HPDE6-E6E7 (cell line): ENCODE results near the gene DUSP6.
A peak's percentile ranks its signal among the peaks of the same experiment; 100 is the strongest.

Source experiments
- DNase-seq: peaks from one replicate; pipeline ENCODE4 v3.0.0; 2011; ENCODE audit warnings: missing footprints; ENCODE audit errors: extremely low spot score

Gene DUSP6, protein sequence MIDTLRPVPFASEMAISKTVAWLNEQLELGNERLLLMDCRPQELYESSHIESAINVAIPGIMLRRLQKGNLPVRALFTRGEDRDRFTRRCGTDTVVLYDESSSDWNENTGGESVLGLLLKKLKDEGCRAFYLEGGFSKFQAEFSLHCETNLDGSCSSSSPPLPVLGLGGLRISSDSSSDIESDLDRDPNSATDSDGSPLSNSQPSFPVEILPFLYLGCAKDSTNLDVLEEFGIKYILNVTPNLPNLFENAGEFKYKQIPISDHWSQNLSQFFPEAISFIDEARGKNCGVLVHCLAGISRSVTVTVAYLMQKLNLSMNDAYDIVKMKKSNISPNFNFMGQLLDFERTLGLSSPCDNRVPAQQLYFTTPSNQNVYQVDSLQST

DNA sequence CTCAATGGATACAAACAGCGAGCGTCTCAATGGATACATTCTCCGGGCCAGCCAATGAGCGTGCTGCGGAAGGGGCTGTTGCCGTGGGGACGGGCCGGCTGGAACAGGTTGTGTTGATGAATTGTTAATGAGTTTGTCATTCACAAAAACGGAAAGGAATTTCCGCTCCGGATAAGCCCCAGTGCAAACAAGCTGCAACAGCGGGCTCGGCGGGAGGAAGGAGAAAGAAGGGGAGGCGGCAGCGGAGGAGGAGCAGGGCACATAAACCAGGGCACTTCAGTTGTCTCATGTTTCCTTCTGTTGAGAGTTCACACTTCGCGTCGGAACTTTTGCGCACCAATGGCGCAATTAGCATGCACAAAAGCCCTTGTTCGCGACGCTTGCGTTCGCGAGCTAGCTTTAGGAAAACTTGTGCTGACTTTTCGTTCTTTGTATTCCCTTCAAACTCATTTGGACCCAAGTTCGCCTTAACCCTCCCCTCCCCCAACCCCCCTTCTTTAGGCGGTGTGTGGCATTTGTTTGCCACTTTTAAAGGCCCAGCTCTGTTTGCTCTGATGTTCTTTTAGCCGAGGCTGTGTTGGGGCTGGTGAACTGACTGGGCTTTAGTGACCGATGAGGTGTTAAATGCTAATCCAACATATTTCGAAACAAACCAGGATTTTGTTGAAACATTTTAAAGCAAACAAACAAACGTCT lies at the start of gene DUSP6:
Gene DUSP6 (minus strand): TSS at position 10 of the 696 bp plus-strand sequence. CDS start 462 bp downstream, outside the sequence.
- DNase-seq, result peak; percentile 95

DNA sequence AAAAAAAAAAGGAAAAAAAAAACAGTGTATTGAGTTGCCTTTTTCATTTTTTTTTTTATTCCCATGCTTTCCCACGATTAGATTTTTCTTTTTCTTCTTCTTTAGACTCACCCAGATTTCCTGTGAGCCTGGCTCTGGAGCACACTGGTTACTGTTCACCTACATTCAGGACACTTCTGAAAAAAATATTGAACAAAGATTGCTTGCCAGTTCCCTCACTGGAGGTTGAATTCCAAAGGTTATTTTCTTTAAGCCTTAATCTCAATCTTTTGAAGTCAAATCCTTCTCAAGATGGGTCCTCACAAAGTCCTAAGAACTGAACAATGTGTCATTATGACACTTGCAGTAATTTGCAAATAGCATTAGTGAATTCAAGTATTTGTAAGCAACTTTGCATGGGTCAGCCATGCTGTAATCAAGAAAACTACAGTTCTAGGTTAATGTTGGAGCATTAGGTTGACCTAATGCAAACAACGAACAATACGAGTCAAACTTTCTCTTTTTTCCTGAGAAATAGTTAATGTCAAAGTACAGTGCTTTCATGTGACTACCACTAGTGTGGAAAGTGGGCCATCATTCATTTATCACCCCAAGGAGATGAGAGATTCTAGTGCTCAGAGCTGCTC lies 49.2 kb upstream of the DUSP6 start:
- no peak for DNase-seq

DNA sequence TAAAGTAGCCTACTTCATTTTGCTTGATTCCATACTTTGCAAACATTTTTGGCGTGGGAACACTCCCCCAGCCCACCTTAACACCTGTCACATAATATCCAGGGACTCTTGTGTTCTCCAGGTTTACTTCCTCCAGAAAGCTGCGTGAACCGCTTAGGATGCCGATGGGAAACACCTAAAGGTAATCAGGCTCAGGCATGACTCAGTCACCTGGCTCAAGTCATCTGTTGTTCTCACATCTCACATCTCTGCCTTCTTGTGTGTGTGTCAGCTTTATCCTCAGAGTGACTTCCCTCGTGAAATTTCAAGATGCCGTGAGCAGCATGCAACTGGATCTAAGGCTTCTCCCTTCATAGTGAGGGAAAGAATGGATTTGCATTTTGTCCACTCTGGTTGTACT lies 48.1 kb upstream of the DUSP6 start:
- DNase-seq, result no peak

DNA sequence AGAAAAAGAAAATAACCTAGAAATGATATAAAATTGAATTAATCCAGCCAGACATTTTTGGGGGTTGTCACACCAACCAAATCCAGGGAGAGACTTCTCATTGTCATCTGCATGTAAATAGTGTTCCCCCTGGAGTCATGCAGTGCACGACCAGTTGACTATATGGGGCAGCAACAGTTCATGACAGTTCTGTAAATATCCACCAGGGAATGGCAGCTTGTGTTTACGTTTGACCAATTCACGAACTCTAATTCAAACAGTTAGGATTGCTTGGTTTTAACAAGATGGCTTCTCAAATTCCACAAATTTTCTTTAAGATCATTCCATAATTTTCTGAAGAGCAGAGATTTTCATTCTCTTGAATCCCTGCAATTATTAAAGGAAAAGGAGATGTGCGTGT lies 43.4 kb upstream of the DUSP6 start:
- DNase-seq, result no peak

DNA sequence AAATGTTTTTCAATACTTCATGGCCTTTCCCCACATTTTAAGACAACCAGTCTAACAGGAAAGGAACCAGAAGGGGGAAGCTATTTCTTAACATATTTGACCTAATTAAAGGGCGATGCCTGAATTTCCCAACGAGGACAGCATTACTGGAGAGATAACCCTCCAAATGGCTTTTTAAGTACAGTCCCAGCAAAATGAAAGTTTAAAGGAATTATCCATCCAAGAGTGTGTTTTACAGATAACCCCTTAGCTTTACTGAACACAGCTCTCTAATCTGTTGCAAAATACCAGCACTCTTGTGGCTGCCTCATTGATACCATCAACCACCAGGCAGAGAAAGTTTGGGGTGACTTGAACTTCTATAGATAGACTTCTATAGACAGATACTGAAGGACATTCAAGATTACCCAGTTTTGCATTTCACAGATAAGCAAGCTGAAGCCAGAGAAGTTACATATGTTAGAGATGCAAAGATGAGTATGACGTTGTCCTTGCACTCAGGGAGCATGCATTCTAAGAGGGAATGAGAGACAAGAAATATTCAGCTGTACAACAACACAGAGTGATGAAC lies 41.3 kb upstream of the DUSP6 start:
- DNase-seq, result no peak

DNA sequence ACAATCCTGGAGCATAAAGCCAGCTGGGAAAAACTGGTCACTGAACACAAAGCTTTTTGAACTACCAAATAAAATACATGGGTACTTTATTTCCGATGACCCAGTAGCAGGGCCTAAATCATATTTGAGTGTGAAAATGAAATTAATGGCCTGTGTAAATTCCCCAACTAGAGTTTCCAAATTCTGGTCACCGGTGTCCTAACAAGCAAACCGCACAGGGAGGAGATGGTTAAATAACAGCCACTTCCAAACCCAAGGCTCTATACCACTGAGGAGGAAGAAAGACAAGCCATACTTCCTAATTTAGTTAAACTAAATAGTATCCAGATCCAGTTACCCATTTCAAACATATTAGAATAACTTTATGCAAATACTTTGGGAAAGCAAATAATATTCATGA lies 40.1 kb upstream of the DUSP6 start:
- no peak for DNase-seq

DNA sequence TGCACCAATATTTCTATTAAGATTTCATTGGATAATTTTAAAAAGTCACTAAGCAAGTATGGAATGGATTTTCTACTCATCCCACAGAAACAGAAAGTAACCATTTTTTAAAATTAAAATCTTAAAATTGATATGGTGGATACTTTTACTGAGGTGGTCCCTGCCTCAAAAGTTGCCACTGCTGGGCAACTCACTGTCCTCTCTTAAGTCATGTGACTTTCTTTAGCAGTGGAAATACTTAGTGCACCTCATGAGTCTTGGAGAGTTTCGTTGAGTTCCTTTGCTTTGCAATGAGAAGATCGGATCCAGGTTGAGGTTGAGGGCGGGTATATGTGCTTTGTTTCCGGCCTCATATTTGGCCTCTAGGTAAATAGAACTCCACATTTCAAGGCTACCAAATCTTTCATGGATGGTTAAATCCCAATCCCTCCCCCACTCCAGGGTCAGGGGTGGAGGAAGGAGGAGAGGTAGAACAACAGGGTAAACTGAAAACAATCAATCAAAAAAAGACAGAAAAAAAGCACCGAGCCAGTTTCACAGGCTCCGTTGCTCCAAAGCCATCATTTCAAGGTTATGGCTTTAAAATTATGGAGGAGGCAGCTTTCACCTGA lies 39.5 kb upstream of the DUSP6 start:
- DNase-seq, result no peak

DNA sequence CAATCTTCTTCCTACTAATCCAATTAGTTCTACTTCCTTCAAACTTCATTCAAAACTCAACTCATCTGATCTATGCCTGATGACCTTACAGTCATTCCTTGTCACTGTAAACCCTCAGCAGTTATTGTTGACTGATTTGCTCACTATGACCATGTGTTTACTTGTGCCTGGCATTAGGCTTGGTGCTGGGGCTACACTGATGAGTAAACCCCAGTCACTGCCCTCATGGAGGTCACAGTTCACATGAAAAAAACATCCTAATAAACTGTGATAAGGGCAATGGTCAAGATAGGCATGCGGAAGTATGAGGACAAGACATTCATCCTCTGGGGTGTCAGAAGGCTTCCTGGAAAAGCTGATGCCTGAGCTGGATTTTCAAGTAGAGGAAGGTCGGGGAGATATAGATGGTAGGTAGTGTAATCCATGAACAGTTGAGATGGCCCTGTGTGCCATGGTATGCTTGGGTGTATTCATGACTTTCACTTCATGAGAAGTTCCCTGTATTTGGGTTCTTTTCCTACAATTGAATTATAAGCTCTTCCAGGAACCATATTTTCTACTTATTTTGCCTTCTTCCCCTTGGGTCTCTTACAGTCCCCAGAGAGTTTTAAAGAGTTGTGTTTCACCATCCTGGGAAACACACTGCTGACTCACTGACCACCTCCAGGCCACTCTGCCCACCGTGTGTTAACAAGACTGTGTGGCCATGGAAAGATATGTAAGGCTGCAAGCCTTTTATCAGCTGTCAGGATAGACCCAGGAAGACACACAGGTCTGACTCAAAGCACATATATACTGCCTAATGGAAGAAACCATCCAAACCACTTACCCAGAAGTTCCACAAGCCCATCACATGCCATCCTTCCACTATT lies 38.7 kb upstream of the DUSP6 start:
- no peak for DNase-seq

DNA sequence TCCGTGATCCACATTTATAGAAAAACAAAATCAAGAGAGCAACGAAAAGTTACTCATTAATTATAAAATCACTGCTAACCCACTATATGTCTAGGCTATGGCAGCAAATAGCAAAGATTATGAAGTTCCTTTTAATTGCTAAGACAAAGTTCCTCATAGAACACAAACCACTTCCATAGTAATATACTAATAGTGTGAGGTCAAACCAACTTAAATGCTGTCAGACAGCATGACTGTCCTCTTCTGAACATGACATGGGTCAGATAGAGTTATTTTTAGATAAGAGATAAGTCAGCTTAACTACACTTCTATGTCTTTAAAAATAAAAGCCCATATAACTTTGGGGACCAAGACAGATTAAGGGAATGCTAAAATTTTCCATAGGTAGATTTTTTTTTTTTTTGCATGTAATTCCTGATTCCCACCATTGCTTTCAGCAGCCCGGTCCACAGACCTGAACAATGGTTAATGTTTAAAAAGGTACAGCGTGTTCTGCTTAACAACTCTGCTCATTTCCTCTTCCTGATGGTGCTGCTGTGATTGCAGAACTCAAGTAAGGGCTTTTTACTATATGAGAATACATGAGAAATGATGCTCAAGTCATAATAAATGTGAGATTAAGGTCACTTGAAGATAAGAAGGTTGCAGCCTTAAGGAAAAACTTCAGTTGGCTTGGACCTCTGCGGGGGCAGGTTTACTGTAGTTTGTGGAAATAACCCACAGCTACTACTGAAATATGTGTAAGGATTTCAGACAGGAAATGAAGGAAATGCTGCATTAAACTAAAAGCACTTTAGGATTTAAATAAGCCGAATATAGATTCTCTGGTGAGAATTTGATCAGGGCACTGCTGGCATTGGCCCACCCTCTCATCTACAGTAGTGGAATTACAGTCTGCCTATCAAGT lies 37.7 kb upstream of the DUSP6 start:
- DNase-seq, result no peak

DNA sequence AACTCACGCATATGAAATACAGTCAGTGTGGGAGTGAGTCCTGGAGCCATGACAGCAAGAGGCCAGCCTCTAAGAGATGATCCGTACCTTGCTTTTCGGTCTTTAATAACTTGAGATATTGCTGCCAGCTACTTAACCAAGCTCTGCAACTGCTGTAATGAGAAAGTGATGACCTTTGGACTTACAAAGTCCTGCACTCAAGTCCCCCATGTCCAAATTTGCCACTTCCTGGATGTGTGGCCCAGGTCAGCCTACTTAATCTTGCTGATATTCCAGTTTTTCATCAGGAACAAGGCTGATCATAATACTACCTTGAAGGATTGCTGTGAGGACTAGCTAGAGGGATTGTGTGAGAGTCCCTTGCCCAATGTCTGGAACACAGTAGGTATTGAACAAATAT lies 33.8 kb upstream of the DUSP6 start:
- no peak for DNase-seq

DNA sequence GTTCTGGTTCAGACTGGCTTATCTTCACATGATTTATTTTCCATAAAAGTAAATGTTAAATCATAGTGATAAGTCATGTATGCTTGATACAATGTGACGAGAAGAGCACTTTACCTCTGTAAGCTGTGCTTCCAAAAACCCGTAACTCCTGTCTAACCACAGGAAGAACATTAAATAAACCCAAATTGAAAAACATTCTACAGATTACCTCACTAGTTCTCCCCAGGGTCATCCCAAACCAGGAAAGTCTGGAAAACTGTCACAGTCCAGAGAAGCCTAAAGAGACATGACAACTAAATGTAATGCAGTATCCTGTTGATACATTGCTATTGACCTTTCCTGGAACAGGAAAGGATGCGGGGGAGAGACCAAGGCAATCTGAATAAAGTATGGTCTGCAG lies 32.5 kb upstream of the DUSP6 start:
- DNase-seq, result no peak

DNA sequence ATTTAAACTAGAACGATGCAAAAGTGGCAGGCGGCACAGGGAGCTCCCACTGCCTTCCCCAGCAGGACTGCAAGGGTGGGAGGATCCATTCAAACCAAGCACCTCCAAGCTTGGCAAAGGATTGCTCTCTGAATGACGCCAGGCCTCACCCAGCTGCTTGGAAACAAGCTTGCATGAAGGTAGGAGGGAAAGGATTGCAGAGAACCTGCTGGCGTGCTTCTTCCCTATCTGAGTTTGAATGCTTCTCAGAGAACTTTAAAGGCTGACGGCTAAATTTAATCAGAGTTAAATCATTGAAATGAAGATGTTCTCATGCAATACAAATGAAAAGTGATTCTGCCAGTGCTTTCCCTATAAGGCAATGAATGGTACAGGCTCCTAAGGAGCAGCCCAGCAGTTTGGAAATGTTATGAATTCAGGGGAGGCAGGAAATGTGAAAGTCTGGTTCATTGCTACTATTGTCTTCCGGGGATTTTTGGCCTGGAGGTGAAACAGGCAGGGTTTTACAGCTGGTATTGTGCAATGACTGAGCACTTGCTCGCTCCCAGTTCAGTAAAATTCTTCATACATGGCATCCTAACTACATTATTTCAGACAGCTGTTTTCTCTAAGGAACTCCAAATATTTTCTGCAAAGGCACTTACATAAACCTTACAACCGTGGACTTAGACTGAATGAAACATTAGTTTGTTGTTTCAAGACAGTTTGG lies 31.9 kb upstream of the DUSP6 start:
- no peak for DNase-seq

DNA sequence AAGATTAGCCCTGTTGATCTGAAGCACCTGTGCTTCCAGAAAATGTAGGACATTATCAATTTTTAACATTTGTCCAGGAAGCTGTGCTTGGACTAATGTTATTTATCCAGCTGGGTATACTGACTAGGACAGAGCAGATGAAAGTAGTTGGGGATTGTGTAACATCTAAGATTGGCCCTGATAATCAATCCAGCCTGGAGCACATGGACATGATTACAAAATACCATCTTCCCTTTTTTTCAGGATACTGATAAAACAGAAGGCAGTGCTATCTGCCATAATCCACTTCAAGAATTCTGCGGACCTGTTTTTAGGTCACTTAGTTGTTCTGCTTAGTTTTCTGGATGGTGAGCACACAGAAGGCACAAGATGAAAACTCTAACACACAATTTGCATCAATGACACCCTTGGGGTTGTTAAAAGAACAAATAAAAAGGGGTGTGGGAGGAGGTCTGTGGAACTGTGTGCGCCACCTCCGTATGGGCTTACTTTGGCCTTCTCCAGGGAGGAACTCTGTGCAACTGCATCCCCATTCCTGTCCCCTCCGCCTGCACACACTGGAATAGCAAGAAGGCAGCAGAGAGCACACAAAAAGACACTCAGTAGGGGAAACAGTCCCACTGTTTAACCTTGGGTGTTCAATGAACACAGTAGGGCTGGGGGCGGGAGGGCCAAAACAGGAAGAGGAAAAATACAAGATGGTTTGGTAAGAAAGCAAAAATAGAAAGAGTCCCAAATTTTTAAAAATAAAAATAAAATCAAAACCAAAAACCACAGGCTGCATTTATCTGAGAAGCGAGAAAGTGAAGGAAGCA lies 31.1 kb upstream of the DUSP6 start:
- no peak for DNase-seq

DNA sequence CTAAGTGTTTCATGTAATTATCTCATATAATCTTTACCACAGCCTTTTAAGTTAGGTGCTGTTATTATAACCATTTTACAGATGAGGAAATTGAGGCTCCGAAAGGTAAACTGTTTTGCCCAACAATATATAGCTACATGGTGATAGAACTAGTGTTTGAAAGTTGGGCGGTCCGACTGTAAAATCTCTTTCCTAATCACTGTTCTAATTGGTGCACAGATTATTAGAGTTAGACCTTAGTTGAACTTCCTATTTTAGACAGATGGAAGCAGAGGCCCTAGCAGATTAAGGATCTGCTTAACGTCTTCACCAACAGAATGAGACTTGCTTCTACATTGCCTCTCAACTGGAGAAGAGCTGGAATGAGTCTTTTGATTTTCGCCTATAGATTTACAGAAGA lies 30.0 kb upstream of the DUSP6 start:
- no peak for DNase-seq

DNA sequence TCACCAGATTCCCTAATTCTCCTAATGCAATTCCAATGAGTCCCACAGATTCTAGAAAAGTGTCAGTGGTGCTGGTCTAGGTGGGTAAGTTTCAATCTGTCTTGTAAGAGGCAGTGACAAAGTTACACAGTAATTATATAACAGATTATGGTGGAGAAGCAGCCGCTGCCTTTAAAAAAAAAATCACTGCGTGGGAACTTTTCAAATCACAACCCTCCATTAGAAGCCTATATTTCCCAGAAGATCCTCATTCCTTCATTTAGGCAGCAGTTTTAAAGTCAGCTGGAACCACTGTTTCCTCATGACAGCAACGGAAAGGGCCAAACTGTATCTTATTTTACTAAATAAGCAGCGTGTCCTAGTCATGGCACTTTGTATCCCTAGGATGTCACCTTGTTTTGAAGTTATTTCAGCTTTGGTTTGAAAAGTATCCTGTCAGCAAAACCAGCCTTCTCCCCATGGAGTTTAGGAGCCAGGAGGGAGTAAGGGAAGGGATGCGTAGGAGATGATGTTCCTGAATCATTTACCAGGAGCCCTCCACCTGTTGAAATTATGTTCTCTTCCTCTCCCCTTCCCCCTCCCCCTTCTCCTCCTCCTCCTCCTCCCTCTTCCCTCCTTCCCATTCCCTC lies 27.7 kb upstream of the DUSP6 start:
- no peak for DNase-seq

DNA sequence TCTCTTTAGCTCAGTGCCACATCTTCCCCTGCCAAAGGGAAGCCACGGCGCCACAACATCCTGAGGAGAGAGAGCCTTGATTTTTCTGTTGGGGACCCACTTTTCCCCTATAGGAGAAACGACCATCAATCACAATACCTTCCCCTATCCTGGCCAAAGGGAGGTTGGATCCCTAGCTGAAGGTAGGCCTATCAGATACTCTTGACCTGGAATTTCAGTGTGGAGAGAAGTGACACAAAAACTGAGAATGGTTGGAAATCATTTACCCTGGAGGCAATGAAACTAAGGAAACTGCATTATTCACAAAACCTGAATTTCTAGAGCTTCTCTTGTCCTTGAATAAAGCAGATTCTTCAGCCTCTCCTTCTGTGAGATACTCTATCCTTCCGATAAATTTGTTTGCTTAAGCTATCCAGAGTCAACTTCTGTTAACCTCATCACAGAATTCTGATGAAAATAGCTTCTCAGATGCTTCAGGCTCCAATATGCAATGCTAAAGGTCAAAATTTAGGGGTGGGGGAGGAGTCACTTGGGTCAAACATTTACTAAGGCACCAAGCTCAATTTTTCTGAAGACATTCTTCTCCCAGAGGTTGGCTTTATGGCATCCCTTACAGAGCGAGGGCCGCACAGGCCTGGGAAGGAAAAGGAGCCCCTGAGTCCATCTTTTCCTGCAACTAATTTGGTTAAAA lies 27.0 kb upstream of the DUSP6 start:
- DNase-seq, result no peak

DNA sequence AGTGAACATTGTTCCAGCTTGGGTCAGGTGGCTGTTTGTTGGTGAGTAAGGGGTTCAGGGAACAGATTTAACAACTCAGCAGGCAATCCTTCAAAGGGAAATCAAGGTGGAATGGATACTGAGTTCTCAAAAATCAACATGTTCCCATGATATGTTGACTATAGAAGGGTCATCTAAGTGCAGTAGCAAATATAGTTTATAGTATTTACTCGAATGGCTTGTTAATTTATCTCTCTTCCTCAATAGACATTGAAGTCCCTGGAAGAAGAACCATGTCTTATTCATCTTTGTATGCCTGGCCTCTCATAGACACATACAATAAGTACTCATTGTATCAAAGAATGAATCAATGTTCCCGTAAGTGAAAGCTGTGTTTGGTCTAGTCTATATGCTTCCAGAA lies 24.5 kb upstream of the DUSP6 start:
- no peak for DNase-seq

DNA sequence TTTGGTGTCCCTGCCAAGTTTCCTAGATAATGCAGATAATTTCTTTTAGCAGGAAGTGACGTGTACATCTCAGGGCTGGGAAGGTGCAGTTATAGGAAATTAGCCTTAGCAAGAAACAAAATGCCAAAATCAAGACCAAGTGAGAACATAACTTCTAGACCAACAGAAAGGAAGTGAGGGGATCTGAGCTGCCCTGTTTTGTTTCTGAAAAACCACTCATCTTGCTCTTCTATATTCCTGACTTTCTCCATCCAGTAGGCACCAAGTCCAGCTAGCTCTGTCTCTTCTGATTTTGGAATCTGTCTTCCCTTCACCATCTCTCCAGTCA lies 23.9 kb upstream of the DUSP6 start:
- DNase-seq, result no peak
